ENCODE results near the gene TTC34.
"Not testable (repeated sequence)": the region's sequence is repeated elsewhere in the genome, so short reads cannot be mapped to it uniquely, and the experiment has no call there.

- TF ChIP-seq CTCF, POLR2AphosphoS5, POLR2A, EP300 (IDR thresholded peaks at IDR 0.05): not testable (repeated sequence)
Measured at GRCh38 chr1:2748626-2749025, 52.9 kb downstream of the TTC34 start.

All from sigmoid colon (tissue), 4 donors.